HEK293 (cell line): ENCODE data around the gene LARGE1.

Source experiments
- CTCF ChIA-PET: fragments of 350-600 bp; formaldehyde crosslinking; extraction: SDS; loops from one replicate; lab custom pipeline; 2021; ENCODE audit warnings: antibody characterized with exemption; lab: Yijun Ruan, JAX
- POLR2A ChIA-PET: fragments of 300-600 bp; formaldehyde crosslinking; extraction: SDS; loops from one replicate; lab custom pipeline; 2020; ENCODE audit warnings: antibody characterized with exemption, inconsistent platforms; lab: Yijun Ruan, JAX
- H3K27ac ChIP-seq: fragments of 200-500 bp; sonication (Bioruptor generic); 2 replicates; pipeline ENCODE4 v1.5.1; 2014; ENCODE audit warnings: low read depth, low read length, control low read depth, inconsistent platforms; ENCODE audit errors: extremely low read depth
- H3K36me3 ChIP-seq, 2 experiments: fragments of 200-500 bp in 1 of 2; sonication (Bioruptor generic) in 1 of 2; 1 replicate in 1 of 2; 2 replicates in 1 of 2; pipeline ENCODE4 v1.5.1; 2014 to 2017; ENCODE audit warnings: inconsistent platforms in 2 of 2, low read length in 2 of 2; ENCODE audit not compliant: control insufficient read depth in 2 of 2, insufficient read depth in 1 of 2
- H3K4me1 ChIP-seq: fragments of 200-500 bp; sonication (Bioruptor generic); 2 replicates; pipeline ENCODE4 v1.5.1; 2014; ENCODE audit warnings: mild to moderate bottlenecking, low read length, inconsistent platforms; ENCODE audit not compliant: control insufficient read depth, insufficient read depth
- H3K4me3 ChIP-seq: 2 replicates; pipeline ENCODE4 v1.5.1; 2011; ENCODE audit warnings: low read depth, mild to moderate bottlenecking, control low read depth, low read length, moderate library complexity
- H3K9me3 ChIP-seq: fragments of 200-500 bp; sonication (Bioruptor generic); 2 replicates; pipeline ENCODE4 v1.5.1; 2014; ENCODE audit warnings: low read depth, low read length, inconsistent platforms; ENCODE audit not compliant: control insufficient read depth, insufficient read depth
- EGR2 ChIP-seq: fragments of 450-650 bp; formaldehyde crosslinking; IDR thresholded peaks from 2 replicates; pipeline ENCODE4 v1.5.1; 2016; ENCODE audit warnings: low read depth, missing biosample characterization, missing genetic modification characterization
- GFI1B ChIP-seq: fragments of 450-650 bp; formaldehyde crosslinking; IDR thresholded peaks from 2 replicates; pipeline ENCODE4 v1.5.1; 2016; ENCODE audit warnings: missing biosample characterization, missing genetic modification characterization
- MEIS1 ChIP-seq: sonication (generic); formaldehyde crosslinking; IDR thresholded peaks from 2 replicates; pipeline ENCODE4 v1.8.1; 2022; ENCODE audit warnings: missing genetic modification reagents, mild to moderate bottlenecking, borderline replicate concordance
- SCRT2 ChIP-seq: fragments of 450-650 bp; formaldehyde crosslinking; IDR thresholded peaks from 2 replicates; pipeline ENCODE4 v1.5.1; 2016; ENCODE audit warnings: missing biosample characterization, missing genetic modification characterization
- ZBTB8A ChIP-seq: fragments of 450-650 bp; formaldehyde crosslinking; IDR thresholded peaks from 2 replicates; pipeline ENCODE4 v1.5.1; 2016; ENCODE audit warnings: missing biosample characterization, missing genetic modification characterization
- ZFHX2 ChIP-seq: fragments of 450-650 bp; formaldehyde crosslinking; conservative IDR thresholded peaks from 2 replicates; pipeline ENCODE4 v1.5.1; 2016; ENCODE audit warnings: missing biosample characterization, missing genetic modification characterization
- ZNF140 ChIP-seq: fragments of 450-650 bp; formaldehyde crosslinking; IDR thresholded peaks from 2 replicates; pipeline ENCODE4 v1.5.1; 2016; ENCODE audit warnings: missing biosample characterization, missing genetic modification characterization
- ZNF221 ChIP-seq: fragments of 450-650 bp; formaldehyde crosslinking; IDR thresholded peaks from 2 replicates; pipeline ENCODE4 v1.5.1; 2017; ENCODE audit warnings: missing biosample characterization, missing genetic modification characterization, borderline replicate concordance
- ZNF292 ChIP-seq: fragments of 450-650 bp; formaldehyde crosslinking; IDR thresholded peaks from 2 replicates; pipeline ENCODE4 v1.5.1; 2016; ENCODE audit warnings: low read depth, missing biosample characterization, missing genetic modification characterization, borderline replicate concordance
- ZNF341 ChIP-seq: fragments of 450-650 bp; formaldehyde crosslinking; IDR thresholded peaks from 2 replicates; pipeline ENCODE4; 2016; ENCODE audit warnings: low read depth, missing biosample characterization, missing genetic modification characterization
- ZNF398 ChIP-seq: fragments of 450-650 bp; formaldehyde crosslinking; IDR thresholded peaks from 2 replicates; pipeline ENCODE4 v1.5.1; 2017; ENCODE audit warnings: missing biosample characterization, missing genetic modification characterization
- ZNF596 ChIP-seq: fragments of 450-650 bp; IDR thresholded peaks from 2 replicates; pipeline ENCODE4 v1.5.0; 2018; ENCODE audit warnings: missing biosample characterization, mild to moderate bottlenecking, missing genetic modification characterization, moderate library complexity
- ZNF707 ChIP-seq: fragments of 450-650 bp; formaldehyde crosslinking; IDR thresholded peaks from 2 replicates; pipeline ENCODE4 v1.5.1; 2016; ENCODE audit warnings: missing biosample characterization, missing genetic modification characterization
- ZNF791 ChIP-seq: fragments of 450-650 bp; formaldehyde crosslinking; IDR thresholded peaks from 2 replicates; pipeline ENCODE4 v1.5.1; 2016; ENCODE audit warnings: missing biosample characterization, missing genetic modification characterization
- TF ChIP-seq, protein P1 (sequence below): fragments of 450-650 bp; formaldehyde crosslinking; IDR thresholded peaks from 2 replicates; pipeline ENCODE4 v1.5.1; 2016; ENCODE audit warnings: missing biosample characterization, missing genetic modification characterization

LARGE1 gene

DNA sequence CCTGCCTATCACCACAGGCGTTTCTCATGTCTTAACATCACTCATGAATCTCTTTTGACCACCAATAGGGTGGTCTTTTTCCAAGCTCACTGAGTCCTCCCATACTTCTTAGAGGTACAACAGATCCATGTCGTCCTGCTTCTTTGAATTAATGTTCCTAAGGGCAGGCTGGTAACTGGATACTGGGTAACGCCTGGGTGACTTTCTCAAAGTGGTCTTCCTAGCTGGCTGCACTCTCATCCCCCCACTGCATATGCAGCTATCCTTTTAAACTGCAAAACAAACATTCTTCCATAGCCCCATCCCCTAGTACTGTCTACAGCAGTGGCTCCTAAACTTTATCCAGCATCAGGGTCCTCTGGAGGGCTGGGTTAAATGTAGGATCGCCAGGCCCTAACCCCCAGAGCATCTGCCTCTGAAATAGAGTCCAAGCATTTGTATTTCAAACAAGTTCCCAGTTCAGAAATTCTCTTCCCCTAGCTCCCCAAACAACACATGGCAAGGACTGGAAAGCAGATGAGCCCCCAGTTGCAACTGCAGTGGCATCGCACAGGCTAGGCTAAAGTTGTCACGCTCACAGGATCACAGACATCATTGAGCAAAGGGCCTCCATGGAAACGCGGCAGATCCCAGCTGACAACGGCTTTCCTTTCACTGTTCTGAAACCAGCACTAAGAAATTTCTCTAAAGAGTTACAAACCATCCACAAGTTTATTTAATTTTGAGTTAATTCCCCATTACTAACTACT, 204.9 kb downstream of the LARGE1 start (continued):
- TF ChIP-seq, protein P1, sequence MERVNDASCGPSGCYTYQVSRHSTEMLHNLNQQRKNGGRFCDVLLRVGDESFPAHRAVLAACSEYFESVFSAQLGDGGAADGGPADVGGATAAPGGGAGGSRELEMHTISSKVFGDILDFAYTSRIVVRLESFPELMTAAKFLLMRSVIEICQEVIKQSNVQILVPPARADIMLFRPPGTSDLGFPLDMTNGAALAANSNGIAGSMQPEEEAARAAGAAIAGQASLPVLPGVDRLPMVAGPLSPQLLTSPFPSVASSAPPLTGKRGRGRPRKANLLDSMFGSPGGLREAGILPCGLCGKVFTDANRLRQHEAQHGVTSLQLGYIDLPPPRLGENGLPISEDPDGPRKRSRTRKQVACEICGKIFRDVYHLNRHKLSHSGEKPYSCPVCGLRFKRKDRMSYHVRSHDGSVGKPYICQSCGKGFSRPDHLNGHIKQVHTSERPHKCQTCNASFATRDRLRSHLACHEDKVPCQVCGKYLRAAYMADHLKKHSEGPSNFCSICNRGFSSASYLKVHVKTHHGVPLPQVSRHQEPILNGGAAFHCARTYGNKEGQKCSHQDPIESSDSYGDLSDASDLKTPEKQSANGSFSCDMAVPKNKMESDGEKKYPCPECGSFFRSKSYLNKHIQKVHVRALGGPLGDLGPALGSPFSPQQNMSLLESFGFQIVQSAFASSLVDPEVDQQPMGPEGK (tag by site-specific recombination): no peak
- TF ChIP-seq MEIS1: no peak
- no peak for TF ChIP-seq ZNF398 (tag by site-specific recombination)
- no peak for TF ChIP-seq SCRT2 (tag by site-specific recombination)

- Histone ChIP-seq H3K36me3 (no peaks in the 10 kb centered on the region), H3K9me3 (no peaks in the 10 kb centered on the region), H3K27ac (no peak overlapping the region), H3K4me3 (no peak overlapping the region), H3K4me1 (no peaks in the 10 kb centered on the region)
- CTCF ChIA-PET: no interaction called here
- TF ChIP-seq ZNF221 (tag by site-specific recombination) (no peak), ZNF596 (no peak), ZNF791 (no peak), ZBTB8A (tag by site-specific recombination) (no peak), ZNF341 (tag by site-specific recombination) (no peak), GFI1B (tag by site-specific recombination) (no peak)
- POLR2A ChIA-PET: no interaction called here
Measured at GRCh38 chr22:33710326-33710725, 209.9 kb downstream of the LARGE1 start.

DNA sequence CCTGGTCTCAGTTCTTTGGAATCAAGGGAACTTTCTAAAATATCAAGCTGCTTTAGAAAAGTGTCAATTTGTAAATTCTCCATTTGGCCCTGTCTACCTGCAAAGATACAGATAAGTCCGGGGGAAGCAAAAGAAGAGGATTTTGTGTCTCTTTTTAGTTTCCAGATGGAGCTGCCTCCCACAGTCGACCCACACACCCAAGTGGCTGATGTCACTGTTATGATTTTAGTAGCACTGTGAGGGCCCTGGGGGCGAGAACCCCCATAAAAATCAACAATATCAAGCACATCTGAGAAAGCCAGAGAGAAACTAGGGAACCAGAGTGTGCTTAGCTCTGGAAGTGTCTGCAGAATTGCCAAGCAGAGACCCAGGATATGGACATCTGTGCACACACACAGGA, 212.7 kb downstream of the LARGE1 start:
- no peak overlapping the region for H3K27ac ChIP-seq
- ChIA-PET POLR2A (no interaction called here), CTCF (no interaction called here)
- H3K4me3 ChIP-seq: no peak overlapping the region
- H3K36me3 ChIP-seq: no peaks in the 10 kb centered on the region
- TF ChIP-seq ZNF140 (tag by site-specific recombination) (no peak), EGR2 (tag by site-specific recombination) (peak; percentile 76), ZFHX2 (tag by site-specific recombination) (peak; percentile 85), ZNF292 (tag by site-specific recombination) (no peak), ZNF707 (tag by site-specific recombination) (no peak)
- TF ChIP-seq, protein P1 (tag by site-specific recombination): no peak
- H3K9me3 ChIP-seq: no peaks in the 10 kb centered on the region
- H3K4me1 ChIP-seq: no peaks in the 10 kb centered on the region
